GM12875 (cell line): ENCODE results near the gene CXorf51A.
"Not testable (repeated sequence)": the region's sequence is repeated elsewhere in the genome, so short reads cannot be mapped to it uniquely, and the experiment has no call there.

Source experiments
- H3K4me3 ChIP-seq: one replicate; pipeline ENCODE4 v1.5.1; 2011; ENCODE audit warnings: low read depth, low read length, control low read depth
- CTCF ChIP-seq: IDR thresholded peaks from 2 replicates; pipeline ENCODE4 v1.5.1; 2011; ENCODE audit warnings: low read depth, mild to moderate bottlenecking, control low read depth, inconsistent platforms, low read length, moderate library complexity, borderline replicate concordance; ENCODE audit not compliant: insufficient read depth

Gene CXorf51A

GRCh38 chrX:146814644-146815043, at the start of gene CXorf51A:
Gene CXorf51A (minus strand): TSS chrX:146814744. CDS start chrX:146814723, 21 bp downstream.
- H3K4me3 ChIP-seq, result not testable (repeated sequence)

GRCh38 chrX:146863566-146863965, 49.0 kb upstream of the CXorf51A start:
- no peak for TF ChIP-seq CTCF
- H3K4me3 ChIP-seq, result no peak overlapping the region

GRCh38 chrX:146854281-146854680, 39.7 kb upstream of the CXorf51A start:
- H3K4me3 ChIP-seq, result no peak overlapping the region
- TF ChIP-seq CTCF, result no peak

- H3K4me3 ChIP-seq, result no peak overlapping the region
- TF ChIP-seq CTCF, result no peak
Observed at GRCh38 chrX:146831994-146832393, 17.4 kb upstream of the CXorf51A start.

GRCh38 chrX:146809471-146809870, 5.1 kb downstream of the CXorf51A start, which contains the start of gene CXorf51B:
Gene CXorf51B (plus strand): TSS chrX:146809771. CDS start chrX:146809792, 21 bp downstream.
- H3K4me3 ChIP-seq, result not testable (repeated sequence)
